GM19238 (cell line): ENCODE measurements around the gene MRPL4.
A peak's percentile ranks its signal among the peaks of the same experiment; 100 is the strongest.

ENCODE experiments used
- DNase-seq: peaks from one replicate; pipeline ENCODE4 v3.0.0; 2011; ENCODE audit warnings: low spot score; ENCODE audit not compliant: insufficient read length

The MRPL4 gene

DNA sequence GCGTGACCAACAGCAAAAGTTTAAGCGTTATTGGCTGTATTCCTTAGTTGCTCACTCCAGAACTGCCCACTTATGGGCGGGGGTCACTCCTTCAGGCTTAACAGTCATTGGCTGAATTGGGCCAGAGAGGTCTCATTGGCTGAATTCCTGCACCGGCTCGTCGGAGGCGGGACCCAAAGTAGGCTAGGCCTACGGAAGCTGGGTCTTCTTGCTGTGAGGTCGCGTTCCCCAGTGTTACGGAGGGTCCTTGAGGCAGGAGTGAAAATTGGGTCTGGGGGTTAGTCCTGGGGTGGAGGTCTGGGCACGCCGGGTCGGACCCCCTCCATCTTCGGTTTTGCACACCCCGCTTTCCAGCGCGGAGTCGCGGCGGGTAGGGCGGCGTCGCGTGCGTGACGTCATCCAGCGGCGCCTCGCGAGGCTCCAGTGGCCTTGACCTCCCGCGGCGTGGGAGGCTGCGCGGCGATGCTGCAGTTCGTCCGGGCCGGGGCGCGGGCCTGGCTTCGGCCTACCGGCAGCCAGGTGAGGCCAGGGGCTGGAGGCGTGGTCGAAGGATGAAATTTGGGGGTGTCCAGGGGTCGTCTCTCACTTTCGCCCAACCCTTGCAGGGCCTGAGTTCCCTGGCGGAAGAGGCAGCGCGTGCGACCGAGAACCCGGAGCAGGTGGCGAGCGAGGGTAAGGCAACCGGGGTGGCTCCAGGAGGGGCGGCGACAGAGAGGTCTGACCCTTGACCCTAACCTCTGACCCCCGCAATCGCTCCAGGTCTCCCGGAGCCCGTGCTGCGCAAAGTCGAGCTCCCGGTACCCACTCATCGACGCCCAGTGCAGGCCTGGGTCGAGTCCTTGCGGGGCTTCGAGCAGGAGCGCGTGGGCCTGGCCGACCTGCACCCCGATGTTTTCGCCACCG, at the start of gene MRPL4:
Gene MRPL4, plus strand, starts transcription at position 423 of the 903 bp plus-strand sequence. Its CDS starts 40 bp downstream, at position 463.
- DNase-seq = peak; percentile 92

DNA sequence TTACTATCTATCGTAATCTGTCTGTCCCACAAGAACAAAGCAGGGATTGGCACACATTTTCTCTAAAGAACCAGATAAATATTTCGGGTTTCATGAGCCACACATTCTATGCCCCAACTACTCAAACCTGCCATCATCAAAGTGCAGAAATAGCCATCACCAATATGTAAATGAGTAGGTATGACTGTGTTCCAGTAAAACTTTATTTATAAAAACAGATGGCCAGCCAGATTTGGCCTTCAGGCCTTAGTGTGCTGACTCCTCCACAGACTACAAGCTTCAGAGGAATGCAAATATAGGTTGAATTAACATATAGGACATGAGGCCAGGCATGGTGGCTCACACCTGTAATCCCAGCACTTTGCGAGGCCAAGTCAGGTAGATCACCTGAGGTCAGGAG, 48.3 kb upstream of the MRPL4 start:
- no peak for DNase-seq

DNA sequence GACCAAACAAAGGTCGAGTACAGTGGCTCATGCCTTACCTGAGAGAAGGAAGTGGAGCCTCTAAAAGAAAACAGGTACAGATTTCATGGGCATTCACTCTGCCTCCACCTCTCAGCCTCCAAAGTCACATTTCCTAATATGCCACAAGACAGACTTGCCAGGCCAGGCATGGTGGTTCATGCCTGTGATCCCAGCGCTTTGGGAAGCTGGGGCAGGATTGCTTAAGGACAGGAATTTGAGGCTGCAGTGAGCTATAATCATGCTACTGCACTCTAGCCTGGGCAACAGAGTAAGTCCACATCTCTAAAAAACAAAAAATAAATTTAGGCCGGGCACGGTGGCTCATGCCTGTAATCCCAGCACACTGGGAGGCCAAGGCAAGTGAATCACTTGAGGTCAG, 46.4 kb upstream of the MRPL4 start:
- DNase-seq = no peak

DNA sequence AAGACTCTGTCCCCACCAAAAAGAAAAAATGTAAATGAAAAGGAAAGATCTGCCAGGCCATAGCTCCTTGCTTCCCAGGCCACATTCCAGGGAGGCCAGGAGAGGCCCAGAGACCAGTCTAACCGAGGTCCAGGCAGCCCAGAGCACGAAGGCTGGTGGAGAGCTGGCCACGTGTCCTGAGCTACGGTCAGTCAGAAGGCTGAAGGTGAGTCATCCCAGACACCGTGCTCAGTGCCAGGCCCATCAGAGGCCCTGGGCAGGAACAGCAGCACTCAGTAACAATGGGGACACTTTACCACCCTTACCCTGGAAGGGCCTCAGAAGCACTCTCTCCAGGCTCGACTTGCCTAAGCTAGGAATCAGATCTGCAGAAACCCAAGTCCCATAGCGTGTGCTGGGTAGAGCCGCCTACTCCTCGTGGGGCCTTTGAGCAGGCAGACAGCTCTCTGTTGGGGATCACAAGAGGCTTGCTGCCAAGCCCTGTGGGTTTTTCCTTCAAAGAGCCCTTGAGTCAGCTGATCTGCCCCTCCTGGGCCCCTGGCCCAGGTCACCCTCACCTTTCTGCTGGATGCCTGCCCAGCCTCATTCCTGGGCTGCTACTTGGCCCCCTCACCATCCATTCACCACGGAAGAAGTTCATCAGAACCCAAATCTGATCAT, 45.7 kb upstream of the MRPL4 start:
- DNase-seq = no peak

DNA sequence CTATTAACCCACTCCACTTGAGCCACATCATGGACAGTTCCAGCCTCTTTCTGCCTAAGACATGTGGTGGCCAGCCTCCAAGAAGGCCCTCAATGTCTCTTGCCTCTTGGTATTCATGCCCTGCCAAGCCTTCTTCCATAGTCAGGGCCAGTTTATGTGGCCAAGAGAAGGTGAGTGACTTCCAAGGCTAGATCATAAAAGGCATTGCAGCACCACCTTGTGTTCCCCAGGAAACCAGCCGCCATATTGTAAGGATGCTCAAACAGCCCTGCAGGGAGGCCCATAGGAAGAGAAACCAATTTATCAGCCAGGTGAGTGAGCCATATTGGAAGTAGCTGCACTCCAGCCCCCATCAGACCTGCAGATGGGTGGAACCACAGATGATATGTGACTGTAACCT, 45.0 kb upstream of the MRPL4 start:
- no peak for DNase-seq

DNA sequence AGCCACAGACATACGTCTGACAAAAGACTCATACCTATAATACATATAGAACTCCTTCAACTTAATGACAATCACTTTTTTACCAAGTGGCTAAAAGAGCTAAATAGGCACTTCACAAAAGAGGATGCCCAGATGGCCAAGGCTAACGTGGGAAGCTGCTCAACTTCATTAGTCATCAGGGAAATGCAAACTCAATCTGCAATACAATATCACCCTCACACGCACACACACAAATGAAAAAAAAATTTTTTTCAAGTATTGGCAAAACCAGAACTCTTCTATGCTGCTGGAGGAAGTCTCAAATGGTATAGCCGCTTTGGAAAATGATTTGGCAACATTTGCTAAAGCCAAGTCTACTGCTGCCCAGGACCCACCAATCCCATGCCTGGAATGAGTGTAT, 42.7 kb upstream of the MRPL4 start:
- DNase-seq = no peak

DNA sequence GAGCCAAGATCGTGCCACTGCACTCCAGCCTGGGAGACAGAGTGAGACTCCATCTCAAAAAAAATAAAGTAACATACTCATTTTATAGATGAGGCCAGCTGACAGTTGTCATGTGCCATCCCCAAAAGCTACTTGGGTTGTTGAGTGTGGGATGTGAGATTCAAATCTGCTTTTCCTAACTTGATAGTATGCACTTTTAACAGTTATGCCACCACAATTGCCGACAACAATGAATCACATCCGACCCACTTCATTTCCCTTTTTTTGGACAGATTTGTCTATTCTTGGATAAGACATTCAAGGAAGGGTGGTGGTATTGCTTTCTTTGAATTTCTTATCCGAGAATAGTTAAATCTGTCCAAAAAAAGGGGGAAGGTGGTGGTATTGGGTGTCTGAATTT, 41.0 kb upstream of the MRPL4 start:
- no peak for DNase-seq

DNA sequence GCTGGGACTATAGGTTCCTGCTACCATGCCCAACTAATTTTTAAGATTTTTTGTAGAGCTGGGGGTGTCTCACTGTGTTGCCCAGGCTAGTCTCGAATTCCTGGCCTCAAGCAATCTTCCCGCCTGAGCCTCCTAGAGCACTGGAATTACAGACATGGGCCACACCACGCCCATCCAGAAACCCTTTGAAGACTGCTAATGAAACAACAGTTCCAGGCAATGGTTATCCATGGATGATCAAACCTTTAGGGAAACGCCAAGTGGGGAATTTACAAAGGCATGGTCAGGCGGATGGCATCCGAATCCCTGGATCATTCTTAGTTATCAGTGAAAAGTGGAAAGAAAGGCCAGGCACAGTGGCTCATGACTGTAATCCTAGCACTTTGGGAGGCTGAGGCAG, 40.3 kb upstream of the MRPL4 start:
- DNase-seq = no peak

DNA sequence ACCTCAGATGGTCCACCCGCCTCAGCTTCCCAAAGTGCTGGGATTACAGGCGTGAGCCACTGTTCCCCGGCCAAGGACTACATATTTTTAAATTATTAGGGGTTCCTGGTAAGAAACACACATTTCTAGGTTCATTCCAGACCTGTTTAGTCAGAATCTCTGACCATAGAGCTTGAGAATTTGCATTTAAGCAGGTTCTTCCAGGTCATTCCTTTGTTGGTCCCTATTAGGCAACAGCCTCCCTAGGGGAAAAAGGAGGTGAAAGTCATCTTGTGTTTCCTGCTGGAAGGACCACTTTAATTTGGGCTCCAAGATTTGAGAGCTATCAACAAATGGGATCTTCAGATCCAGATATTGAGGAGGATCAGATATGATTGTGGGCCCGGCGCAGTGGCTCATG, 37.2 kb upstream of the MRPL4 start:
- no peak for DNase-seq

DNA sequence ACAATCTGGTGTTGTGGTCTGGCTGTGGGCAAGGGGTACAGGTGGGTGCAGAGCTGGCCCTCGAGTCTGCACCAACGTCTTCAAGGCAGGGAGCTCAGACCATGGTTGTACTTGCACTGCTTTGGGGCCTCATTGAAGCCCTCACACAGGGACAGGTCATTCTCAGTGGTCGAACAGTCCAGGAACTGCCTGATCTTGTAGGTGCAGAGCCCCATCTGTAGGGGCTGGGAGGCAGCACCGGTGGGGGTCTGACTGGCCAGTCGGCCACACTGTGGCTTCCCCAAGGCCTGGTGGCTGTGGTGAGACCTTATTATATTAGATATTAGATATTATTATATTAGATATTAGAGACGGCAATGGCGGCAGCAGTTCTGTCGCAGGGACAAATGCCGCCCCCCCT, 34.9 kb upstream of the MRPL4 start:
- DNase-seq = no peak

DNA sequence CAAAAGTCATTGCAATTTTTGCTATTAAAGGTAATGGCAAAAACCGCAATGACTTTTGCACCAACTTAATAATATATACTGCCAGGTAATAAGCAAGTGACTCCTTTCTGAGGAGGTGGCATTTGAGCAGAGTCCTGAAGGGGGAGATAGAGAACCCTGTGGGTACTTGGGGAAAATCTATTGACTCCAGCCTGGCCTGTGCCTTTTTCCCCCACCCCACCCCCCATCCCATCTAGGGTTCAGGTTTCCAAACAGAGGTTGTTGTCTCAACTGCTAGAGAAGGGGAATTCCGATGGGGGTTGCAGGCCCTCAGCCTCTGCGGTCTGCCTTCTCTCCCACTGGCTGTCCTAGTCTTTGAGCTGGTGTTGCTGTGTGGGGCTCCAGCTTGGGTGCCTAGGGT, 32.3 kb upstream of the MRPL4 start:
- DNase-seq = no peak

DNA sequence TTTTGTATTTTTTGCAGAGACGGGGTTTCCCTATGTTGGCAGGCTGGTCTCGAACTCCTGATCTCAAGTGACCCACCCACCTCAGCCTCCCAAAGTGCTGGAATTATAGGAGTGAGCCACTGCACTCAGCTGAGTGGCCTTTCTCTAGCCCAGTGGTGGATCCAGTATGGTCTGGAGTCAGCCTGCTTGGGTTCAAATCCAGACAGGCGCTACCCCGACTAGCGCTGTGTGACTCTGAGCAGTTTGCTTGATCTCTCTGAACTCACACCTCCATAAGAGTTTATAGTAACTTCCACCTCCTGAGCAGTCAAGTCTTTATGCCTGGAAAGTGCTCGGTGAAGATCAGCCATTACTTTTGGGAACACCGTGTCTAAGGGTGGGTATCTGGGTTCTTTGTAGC, 31.3 kb upstream of the MRPL4 start:
- DNase-seq = no peak

DNA sequence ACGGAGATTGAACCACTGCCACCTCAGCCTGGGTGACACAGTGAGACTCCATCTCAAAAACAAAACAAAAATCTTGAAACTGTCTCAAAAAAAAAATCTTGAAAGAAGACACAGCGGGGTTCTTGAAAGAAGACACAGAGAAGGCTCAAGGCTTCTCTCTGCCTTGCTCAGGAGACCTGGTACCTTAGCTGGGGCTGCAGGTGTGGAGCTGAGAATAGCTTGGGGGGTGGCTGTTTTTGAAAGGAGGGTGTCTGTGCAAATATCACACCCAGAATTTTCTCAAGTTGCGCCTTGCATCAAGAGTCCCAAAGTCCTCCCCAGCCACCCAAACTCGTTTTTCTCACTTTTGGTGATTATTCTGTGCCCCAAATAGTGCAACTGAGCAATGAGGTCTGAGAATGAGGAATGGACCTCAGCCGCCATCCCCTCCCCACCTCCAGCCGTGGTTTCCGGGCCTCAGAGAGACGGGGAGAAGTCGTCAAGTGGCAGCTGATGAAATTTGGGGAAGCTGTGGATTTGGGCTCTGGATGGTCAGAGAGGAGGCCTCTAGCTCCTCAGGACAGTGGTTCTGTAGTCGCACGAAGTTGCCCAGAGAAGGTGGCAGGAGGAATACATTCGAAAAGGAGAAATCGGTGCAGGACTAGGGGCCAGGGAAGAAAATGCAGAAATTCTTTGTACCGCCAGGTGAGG, 29.7 kb upstream of the MRPL4 start:
- no peak for DNase-seq

DNA sequence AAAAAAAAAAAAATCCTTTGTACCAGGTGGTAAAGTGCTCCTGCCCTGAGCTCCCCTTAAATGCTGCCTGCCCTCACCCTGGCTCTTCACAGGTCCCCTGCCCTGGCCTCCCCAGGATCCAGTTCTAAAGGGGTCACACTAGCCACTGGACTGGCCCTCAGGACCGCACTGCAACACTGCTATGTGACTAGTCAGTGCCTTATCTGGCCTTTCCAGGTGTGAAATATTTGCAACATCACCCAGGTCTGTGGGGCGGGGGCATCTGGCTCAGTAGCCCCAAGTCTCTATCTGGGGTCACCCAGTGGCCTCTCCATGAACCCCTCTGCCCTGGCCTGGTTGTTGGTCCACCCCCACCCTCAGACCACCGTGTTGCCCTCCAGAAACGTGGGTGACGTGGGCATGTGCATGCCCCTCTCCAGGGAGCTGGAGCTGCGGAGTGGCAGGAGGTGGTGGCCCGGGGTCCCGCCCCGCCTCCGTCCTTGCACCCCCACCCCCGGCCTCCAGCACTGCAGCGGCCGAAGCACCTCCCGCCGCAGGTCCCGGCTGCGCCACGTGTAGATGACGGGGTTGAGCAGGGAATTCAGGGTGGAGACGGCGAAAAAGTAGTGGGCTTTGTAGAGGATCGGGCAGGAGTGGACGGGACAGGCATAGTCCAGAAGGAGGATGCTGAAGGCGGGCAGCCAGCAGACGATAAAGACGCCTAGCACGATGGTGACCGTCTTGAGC, 28.4 kb upstream of the MRPL4 start:
- DNase-seq = no peak

DNA sequence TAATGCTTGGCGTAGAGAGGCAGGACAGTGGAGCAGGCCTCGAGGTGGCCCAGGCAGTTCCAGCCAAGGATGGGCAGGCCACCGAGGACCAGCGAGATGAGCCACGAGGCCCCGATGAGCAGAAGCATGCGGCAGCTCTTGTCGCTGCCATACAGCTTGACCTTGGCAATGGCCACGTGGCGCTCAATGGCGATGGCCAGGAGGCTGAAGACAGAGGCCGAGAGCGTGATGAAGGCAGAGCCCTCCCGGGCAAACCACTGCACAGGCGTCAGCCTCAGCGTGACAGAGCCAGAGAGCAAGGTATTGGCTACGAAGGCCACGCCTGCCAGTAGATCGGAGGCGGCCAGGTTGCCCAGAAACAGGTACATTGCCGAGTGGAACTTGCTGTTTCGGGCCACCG, 27.7 kb upstream of the MRPL4 start:
- no peak for DNase-seq

DNA sequence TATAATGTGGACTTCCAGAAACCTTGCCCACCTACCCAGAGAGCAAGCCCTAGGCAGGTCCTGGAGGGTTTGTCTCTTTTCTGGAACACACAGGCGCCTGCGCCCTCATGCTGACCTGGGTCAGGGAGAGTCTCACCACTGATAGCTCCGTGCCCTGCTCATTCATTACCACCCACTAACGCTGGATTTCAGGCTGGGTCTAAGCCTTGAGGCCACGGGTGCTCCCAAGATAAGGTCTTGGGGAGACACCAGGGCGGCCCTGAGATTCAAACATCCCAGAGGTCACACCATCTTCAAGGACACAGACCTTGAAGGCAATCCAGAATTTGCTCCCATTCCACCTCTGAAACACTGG, 26.0 kb upstream of the MRPL4 start:
- no peak for DNase-seq

DNA sequence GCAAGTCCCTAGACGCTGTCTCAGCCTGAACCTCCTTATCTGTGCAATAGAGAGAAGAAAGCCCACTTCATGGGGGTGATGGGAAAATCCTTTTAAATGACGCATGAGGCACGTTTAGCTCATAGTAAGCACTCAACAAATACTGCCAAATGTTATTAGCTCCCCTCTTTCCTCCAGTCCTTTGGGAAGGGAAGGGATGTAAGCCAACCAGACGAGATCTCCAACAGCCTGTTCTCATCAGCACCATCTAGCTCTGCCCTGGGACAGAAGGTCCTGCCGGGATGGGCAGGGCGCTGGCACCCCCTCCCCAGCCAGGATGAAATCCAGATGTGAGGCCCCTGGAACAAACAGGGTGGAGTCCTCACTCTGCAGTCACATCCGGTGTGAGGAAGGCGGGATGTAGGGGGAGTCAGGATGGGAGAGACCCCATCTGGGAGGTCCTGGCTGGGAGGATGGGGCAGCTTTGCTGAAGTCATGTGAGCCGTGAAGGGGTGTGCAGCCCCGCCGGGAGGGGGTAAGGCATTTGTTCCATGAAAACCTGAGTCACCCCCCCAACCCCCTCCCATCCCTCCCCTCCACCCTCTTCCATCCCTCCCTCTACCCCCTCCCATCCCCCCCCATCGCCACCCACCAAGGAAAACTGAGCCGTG, 25.5 kb upstream of the MRPL4 start:
- DNase-seq = no peak

DNA sequence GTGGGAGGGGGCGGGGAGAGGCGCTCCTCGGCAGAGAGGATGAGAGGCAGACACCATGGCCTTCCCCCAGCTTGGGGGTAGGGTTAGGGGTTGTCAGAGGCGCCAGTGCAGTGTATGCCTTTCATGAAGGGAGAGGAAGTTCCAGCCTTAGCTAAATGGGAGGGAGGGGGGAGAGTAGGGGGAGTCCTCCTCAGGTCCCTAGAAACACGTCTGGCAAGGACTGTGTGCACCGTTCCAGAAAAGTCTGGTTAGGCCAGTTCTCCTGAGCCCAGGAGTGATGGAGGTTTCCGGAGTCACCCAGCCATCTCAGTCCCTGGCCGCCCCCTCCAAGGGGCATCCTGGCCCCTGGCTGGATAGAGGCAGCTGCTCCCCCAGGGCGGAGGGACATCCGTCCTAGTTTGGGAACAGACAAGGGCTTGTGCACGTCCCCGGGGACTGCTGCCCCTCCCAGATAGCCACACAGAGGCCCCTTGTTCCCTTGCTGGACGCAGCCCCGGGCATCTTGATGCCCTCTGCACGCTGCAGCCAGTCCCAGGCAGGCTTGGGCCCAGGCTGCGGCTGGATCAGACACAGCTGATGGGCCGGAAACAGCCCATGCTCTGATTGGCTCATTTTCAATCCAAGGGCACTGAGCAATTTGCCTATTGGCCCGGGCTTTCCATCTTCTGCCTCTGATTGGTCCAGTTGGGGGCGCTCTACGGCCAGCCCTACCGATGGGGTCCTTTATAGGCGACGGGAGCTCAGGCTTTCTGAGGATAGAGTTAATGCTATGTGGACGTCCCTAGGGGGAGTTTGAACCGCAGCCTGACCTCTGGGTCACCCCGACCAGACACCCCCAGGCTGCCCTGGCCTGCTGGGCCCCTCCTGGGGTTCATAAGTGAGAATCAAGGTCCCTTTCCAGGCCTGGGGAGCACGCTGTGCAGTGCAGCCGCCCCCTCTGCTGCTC, 24.7 kb upstream of the MRPL4 start:
- no peak for DNase-seq

DNA sequence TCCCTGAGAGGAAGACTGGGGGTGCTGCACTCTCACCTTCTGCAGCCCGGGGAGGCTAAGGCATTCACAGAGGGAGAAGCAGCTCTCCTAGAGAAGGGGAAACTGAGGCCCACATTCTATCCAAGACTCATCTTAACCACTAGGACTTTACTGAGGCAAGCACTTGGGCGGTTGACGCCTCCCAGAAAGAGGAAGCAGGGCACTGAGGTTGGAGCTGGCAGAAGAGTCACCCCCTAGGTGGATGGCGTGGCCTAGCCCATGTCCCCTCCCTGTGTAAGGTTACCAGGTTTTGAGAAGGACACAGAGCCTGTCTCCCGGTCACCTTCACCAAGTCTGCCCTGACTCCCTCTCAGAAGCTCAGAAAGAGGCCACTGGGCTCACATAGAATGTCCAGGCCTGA, 23.6 kb upstream of the MRPL4 start:
- DNase-seq = no peak

DNA sequence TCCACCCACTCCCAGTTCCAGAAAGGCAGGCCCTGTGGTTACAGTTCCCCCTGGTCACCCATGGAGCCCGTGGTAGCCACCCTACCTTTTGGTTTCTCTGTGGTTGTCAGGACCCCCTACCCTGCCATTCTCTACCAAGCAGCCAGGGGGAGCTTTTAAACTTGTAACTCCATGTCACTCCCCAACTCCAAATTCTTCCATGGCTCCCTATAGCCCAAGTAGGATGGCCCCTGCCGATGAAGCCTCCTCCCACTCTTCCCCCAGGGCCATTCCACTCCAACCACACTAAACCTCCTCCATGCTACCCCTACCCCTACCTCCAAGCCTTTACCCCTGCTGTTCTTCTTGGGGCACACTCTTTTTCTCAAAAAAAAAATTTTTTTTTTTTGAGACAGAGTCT, 23.1 kb upstream of the MRPL4 start:
- peak; percentile 63 for DNase-seq
